GM23248 (cell line): ENCODE results near the gene SELENOF.

Source experiments
- EZH2 ChIP-seq: fragments of 200-600 bp; sonication (generic); IDR thresholded peaks from 2 replicates; pipeline ENCODE4 v1.6.1; 2018; ENCODE audit warnings: antibody characterized with exemption, mild to moderate bottlenecking; ENCODE audit not compliant: insufficient read depth, poor library complexity, severe bottlenecking
- EZH2phosphoT487 ChIP-seq: fragments of 200-600 bp; sonication (generic); IDR thresholded peaks from 2 replicates; pipeline ENCODE4 v1.6.1; 2018; ENCODE audit warnings: antibody characterized with exemption, moderate library complexity, mild to moderate bottlenecking, low read depth; ENCODE audit not compliant: insufficient read depth

DNA sequence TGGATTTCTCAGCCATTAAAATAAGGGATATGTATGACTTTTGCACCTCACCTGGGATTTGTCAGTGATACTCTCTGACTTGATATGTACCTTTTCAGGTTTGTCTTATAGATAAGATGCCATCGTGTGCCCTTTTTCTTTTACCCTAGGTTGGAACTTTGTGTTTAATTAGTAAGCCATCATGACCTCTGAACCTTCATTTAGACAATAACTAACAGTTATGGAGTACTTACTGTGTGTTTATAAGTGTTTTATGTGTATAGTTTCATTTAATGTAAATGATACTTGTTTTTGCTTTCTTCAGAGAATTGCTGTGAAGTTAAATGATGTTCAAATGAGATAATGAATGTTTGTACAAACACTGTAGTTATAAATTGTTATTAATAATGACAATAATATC is 14.9 kb upstream of the SELENOF start:
- TF ChIP-seq EZH2 (no peak), EZH2phosphoT487 (no peak)
